ENCODE data around the gene SH3PXD2A. TPM values are rescaled to one million over a fixed set of nuclear protein-coding genes. Genes with fewer than 3 reads are reported as not detected.

The SH3PXD2A gene
- total and polyA plus RNA-seq, 10 of the 15 experiments (the other 5 are each of a cell fraction or from before 2014, with no cell fraction given) = 0.63 to 14.0 (median 4.4) TPM

DNA sequence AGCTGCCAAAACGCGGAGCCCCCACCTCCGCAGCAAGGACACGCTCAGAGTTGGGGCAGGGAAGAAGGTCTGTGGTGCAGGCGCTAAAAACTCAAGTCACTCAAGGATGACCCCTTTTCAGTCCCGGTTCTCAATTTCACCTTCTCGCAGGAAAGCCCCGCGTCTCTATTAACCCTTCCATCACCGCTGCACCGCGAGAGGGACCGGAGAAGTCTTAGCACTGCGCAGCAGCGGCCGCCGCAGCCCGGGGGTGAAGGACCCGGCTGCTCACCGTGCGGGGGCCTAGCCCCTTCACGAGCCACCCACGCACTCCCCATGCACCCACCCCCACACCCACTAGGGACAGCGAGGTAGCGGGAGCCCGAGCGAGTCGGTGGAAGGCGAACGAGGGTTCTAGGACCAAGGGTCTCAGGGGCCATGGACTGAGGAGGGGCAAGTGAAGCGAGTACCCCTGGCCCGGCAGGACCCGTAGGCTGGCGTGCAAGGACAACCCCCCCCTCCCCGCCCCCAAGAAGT lies 162.9 kb downstream of the SH3PXD2A start (continued):
- no peak for TF ChIP-seq SREBF2 (IDR thresholded peaks at IDR 0.05; ENCODE audit: low read length)
- TF ChIP-seq SPI1 (IDR thresholded peaks at IDR 0.05; ENCODE audit: borderline replicate concordance, insufficient read depth, low read depth, low read length) = peak; percentile 69; the same call in 1 of the 2 replicates
- TF ChIP-seq CEBPB (IDR thresholded peaks at IDR 0.05; ENCODE audit: borderline replicate concordance in 1 of 2, low read depth in 2 of 2, low read length in 2 of 2) = no peak
- TF ChIP-seq NR2C2 (IDR thresholded peaks at IDR 0.05; ENCODE audit: borderline replicate concordance, control insufficient read depth, insufficient read length, low read depth) = no peak
- TF ChIP-seq YBX1 (IDR thresholded peaks at IDR 0.05) = no peak
- no peak for TF ChIP-seq SIN3A (IDR thresholded peaks at IDR 0.05; ENCODE audit: low read depth, low read length)
- TF ChIP-seq IKZF2 (IDR thresholded peaks at IDR 0.05) = peak in 1 of 2 experiments; percentile 66; a peak in 3 of 4 replicates
- TF ChIP-seq, protein P1, sequence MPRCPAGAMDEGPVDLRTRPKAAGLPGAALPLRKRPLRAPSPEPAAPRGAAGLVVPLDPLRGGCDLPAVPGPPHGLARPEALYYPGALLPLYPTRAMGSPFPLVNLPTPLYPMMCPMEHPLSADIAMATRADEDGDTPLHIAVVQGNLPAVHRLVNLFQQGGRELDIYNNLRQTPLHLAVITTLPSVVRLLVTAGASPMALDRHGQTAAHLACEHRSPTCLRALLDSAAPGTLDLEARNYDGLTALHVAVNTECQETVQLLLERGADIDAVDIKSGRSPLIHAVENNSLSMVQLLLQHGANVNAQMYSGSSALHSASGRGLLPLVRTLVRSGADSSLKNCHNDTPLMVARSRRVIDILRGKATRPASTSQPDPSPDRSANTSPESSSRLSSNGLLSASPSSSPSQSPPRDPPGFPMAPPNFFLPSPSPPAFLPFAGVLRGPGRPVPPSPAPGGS (IDR thresholded peaks at IDR 0.05; ENCODE audit: borderline replicate concordance, insufficient read depth, low read depth, low read length, poor library complexity, severe bottlenecking) = no peak
- no peak for TF ChIP-seq GABPA (IDR thresholded peaks at IDR 0.05; ENCODE audit: low read depth)
- TF ChIP-seq, protein P2, sequence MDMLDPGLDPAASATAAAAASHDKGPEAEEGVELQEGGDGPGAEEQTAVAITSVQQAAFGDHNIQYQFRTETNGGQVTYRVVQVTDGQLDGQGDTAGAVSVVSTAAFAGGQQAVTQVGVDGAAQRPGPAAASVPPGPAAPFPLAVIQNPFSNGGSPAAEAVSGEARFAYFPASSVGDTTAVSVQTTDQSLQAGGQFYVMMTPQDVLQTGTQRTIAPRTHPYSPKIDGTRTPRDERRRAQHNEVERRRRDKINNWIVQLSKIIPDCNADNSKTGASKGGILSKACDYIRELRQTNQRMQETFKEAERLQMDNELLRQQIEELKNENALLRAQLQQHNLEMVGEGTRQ (IDR thresholded peaks at IDR 0.05; ENCODE audit: borderline replicate concordance, low read depth, low read length) = no peak
- TF ChIP-seq, protein P3, sequence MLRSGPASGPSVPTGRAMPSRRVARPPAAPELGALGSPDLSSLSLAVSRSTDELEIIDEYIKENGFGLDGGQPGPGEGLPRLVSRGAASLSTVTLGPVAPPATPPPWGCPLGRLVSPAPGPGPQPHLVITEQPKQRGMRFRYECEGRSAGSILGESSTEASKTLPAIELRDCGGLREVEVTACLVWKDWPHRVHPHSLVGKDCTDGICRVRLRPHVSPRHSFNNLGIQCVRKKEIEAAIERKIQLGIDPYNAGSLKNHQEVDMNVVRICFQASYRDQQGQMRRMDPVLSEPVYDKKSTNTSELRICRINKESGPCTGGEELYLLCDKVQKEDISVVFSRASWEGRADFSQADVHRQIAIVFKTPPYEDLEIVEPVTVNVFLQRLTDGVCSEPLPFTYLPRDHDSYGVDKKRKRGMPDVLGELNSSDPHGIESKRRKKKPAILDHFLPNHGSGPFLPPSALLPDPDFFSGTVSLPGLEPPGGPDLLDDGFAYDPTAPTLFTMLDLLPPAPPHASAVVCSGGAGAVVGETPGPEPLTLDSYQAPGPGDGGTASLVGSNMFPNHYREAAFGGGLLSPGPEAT (IDR thresholded peaks at IDR 0.05; ENCODE audit: low read depth) = peak; percentile 97
- TF ChIP-seq EZH2 (IDR thresholded peaks at IDR 0.05; ENCODE audit: borderline replicate concordance, control insufficient read depth, low read depth, low read length) = no peak
- peak; percentile 83 for TF ChIP-seq IKZF1 (conservative IDR thresholded peaks at IDR 0.05)
- no peak for TF ChIP-seq MYC (IDR thresholded peaks at IDR 0.05; ENCODE audit: insufficient read depth, insufficient read length, insufficient replicate concordance, low read length, severe bottlenecking)
- peak; percentile 56 for TF ChIP-seq NBN (IDR thresholded peaks at IDR 0.05)
- 0 out of 2 replicates have a peak, but pooled peaks have one; percentile 21 for TF ChIP-seq YY1 (IDR thresholded peaks at IDR 0.05; ENCODE audit: low read depth, low read length)
- no peak for TF ChIP-seq RAD21 (IDR thresholded peaks at IDR 0.05; ENCODE audit: insufficient read depth, low read depth, low read length)
- TF ChIP-seq NFYB (IDR thresholded peaks at IDR 0.05; ENCODE audit: insufficient read depth, low read depth, low read length) = no peak
- TF ChIP-seq, protein P4, sequence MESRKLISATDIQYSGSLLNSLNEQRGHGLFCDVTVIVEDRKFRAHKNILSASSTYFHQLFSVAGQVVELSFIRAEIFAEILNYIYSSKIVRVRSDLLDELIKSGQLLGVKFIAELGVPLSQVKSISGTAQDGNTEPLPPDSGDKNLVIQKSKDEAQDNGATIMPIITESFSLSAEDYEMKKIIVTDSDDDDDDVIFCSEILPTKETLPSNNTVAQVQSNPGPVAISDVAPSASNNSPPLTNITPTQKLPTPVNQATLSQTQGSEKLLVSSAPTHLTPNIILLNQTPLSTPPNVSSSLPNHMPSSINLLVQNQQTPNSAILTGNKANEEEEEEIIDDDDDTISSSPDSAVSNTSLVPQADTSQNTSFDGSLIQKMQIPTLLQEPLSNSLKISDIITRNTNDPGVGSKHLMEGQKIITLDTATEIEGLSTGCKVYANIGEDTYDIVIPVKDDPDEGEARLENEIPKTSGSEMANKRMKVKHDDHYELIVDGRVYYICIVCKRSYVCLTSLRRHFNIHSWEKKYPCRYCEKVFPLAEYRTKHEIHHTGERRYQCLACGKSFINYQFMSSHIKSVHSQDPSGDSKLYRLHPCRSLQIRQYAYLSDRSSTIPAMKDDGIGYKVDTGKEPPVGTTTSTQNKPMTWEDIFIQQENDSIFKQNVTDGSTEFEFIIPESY (IDR thresholded peaks at IDR 0.05) = no peak
- no peak for TF ChIP-seq SMAD1 (IDR thresholded peaks at IDR 0.05; ENCODE audit: low read depth, partially characterized antibody)
- TF ChIP-seq FOS (IDR thresholded peaks at IDR 0.05; ENCODE audit: borderline replicate concordance, extremely low read depth, insufficient read length) = no peak
- no peak for TF ChIP-seq BRCA1 (IDR thresholded peaks at IDR 0.05; ENCODE audit: low read depth, low read length)
- TF ChIP-seq RCOR1 (conservative IDR thresholded peaks at IDR 0.05; ENCODE audit: low read depth, low read length) = no peak
- TF ChIP-seq BHLHE40 (IDR thresholded peaks at IDR 0.05; ENCODE audit: borderline replicate concordance in 1 of 2, low read depth in 2 of 2, low read length in 1 of 2) = peak in 1 of 2 experiments; percentile 50; a peak in 2 of 4 replicates
- no peak for TF ChIP-seq TCF3 (IDR thresholded peaks at IDR 0.05; ENCODE audit: borderline replicate concordance, insufficient read depth, low read depth, low read length)

All from GM12878 (cell line).